GM23338 (cell line): ENCODE measurements around the gene RAD1.

ENCODE experiments used
- CTCF ChIP-seq, 2 experiments: fragments of 200-600 bp in 1 of 2; sonication (generic) in 1 of 2; conservative IDR thresholded peaks; 2 replicates each; pipeline versions ENCODE4 v1.5.1 to v1.6.1; 2016 to 2017; ENCODE audit warnings: antibody characterized with exemption in 2 of 2, low read depth in 2 of 2, mild to moderate bottlenecking in 2 of 2, moderate library complexity in 1 of 2
- EZH2 ChIP-seq: fragments of 200-600 bp; sonication (generic); IDR thresholded peaks from one replicate; pipeline ENCODE4 v1.8.0; 2017; ENCODE audit warnings: antibody characterized with exemption, mild to moderate bottlenecking, low read depth; ENCODE audit not compliant: unreplicated experiment
- EZH2phosphoT487 ChIP-seq: fragments of 200-600 bp; sonication (generic); IDR thresholded peaks from one replicate; pipeline ENCODE4 v1.8.1; 2018; ENCODE audit warnings: antibody characterized with exemption; ENCODE audit not compliant: unreplicated experiment
- JUNB ChIP-seq: IDR thresholded peaks from one replicate; pipeline ENCODE4 v1.6.1; 2016; ENCODE audit warnings: antibody characterized with exemption; ENCODE audit not compliant: unreplicated experiment
- POLR2AphosphoS5 ChIP-seq: IDR thresholded peaks from 2 replicates; pipeline ENCODE4 v1.6.1; 2016; ENCODE audit warnings: antibody characterized with exemption, low read depth
- TF ChIP-seq, protein P1 (sequence below): IDR thresholded peaks from one replicate; pipeline ENCODE4 v1.6.1; 2018; ENCODE audit warnings: antibody characterized with exemption; ENCODE audit not compliant: unreplicated experiment
- TF ChIP-seq, protein P2 (sequence below): fragments of 250-450 bp; sonication (Bioruptor Pico); IDR thresholded peaks from 2 replicates; pipeline ENCODE4 v1.5.0; 2020; ENCODE audit warnings: mild to moderate bottlenecking, moderate library complexity

DNA sequence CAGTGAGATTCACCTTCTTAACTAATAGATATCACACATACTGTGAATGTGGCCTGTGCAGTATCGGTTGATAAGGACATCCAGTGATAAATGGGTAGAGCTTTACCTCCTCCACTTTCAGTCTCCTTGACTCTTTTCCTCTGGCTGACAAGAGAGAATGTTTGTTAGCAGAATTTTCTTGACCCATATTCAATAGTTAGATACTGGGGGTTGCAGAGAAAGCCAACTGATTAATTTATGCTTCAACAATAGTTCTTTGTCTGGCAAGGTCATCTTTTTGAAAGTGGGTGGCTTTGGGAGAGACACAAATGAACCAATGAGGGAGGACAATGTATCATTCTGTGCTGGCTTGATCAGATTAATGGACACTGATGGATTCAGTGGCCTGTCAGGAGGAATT lies 46.0 kb downstream of the RAD1 start:
- TF ChIP-seq CTCF (conservative IDR thresholded peaks at IDR 0.05; ENCODE audit: low read depth in 2 of 2), result no peak
- TF ChIP-seq JUNB, result no peak
- TF ChIP-seq, protein P1, sequence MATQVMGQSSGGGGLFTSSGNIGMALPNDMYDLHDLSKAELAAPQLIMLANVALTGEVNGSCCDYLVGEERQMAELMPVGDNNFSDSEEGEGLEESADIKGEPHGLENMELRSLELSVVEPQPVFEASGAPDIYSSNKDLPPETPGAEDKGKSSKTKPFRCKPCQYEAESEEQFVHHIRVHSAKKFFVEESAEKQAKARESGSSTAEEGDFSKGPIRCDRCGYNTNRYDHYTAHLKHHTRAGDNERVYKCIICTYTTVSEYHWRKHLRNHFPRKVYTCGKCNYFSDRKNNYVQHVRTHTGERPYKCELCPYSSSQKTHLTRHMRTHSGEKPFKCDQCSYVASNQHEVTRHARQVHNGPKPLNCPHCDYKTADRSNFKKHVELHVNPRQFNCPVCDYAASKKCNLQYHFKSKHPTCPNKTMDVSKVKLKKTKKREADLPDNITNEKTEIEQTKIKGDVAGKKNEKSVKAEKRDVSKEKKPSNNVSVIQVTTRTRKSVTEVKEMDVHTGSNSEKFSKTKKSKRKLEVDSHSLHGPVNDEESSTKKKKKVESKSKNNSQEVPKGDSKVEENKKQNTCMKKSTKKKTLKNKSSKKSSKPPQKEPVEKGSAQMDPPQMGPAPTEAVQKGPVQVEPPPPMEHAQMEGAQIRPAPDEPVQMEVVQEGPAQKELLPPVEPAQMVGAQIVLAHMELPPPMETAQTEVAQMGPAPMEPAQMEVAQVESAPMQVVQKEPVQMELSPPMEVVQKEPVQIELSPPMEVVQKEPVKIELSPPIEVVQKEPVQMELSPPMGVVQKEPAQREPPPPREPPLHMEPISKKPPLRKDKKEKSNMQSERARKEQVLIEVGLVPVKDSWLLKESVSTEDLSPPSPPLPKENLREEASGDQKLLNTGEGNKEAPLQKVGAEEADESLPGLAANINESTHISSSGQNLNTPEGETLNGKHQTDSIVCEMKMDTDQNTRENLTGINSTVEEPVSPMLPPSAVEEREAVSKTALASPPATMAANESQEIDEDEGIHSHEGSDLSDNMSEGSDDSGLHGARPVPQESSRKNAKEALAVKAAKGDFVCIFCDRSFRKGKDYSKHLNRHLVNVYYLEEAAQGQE, result no peak
- TF ChIP-seq EZH2phosphoT487, result no peak
- TF ChIP-seq POLR2AphosphoS5, result no peak
- no peak for TF ChIP-seq EZH2
- TF ChIP-seq, protein P2, sequence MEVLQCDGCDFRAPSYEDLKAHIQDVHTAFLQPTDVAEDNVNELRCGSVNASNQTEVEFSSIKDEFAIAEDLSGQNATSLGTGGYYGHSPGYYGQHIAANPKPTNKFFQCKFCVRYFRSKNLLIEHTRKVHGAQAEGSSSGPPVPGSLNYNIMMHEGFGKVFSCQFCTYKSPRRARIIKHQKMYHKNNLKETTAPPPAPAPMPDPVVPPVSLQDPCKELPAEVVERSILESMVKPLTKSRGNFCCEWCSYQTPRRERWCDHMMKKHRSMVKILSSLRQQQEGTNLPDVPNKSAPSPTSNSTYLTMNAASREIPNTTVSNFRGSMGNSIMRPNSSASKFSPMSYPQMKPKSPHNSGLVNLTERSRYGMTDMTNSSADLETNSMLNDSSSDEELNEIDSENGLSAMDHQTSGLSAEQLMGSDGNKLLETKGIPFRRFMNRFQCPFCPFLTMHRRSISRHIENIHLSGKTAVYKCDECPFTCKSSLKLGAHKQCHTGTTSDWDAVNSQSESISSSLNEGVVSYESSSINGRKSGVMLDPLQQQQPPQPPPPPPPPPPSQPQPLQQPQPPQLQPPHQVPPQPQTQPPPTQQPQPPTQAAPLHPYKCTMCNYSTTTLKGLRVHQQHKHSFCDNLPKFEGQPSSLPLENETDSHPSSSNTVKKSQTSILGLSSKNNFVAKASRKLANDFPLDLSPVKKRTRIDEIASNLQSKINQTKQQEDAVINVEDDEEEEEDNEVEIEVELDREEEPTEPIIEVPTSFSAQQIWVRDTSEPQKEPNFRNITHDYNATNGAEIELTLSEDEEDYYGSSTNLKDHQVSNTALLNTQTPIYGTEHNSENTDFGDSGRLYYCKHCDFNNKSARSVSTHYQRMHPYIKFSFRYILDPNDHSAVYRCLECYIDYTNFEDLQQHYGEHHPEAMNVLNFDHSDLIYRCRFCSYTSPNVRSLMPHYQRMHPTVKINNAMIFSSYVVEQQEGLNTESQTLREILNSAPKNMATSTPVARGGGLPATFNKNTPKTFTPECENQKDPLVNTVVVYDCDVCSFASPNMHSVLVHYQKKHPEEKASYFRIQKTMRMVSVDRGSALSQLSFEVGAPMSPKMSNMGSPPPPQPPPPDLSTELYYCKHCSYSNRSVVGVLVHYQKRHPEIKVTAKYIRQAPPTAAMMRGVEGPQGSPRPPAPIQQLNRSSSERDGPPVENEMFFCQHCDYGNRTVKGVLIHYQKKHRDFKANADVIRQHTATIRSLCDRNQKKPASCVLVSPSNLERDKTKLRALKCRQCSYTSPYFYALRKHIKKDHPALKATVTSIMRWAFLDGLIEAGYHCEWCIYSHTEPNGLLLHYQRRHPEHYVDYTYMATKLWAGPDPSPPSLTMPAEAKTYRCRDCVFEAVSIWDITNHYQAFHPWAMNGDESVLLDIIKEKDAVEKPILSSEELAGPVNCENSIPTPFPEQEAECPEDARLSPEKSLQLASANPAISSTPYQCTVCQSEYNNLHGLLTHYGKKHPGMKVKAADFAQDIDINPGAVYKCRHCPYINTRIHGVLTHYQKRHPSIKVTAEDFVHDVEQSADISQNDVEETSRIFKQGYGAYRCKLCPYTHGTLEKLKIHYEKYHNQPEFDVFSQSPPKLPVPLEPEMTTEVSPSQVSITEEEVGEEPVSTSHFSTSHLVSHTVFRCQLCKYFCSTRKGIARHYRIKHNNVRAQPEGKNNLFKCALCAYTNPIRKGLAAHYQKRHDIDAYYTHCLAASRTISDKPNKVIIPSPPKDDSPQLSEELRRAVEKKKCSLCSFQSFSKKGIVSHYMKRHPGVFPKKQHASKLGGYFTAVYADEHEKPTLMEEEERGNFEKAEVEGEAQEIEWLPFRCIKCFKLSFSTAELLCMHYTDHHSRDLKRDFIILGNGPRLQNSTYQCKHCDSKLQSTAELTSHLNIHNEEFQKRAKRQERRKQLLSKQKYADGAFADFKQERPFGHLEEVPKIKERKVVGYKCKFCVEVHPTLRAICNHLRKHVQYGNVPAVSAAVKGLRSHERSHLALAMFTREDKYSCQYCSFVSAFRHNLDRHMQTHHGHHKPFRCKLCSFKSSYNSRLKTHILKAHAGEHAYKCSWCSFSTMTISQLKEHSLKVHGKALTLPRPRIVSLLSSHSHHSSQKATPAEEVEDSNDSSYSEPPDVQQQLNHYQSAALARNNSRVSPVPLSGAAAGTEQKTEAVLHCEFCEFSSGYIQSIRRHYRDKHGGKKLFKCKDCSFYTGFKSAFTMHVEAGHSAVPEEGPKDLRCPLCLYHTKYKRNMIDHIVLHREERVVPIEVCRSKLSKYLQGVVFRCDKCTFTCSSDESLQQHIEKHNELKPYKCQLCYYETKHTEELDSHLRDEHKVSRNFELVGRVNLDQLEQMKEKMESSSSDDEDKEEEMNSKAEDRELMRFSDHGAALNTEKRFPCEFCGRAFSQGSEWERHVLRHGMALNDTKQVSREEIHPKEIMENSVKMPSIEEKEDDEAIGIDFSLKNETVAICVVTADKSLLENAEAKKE (CRISPR knock-in tag), result no peak
